SH-SY5Y (cell line): ENCODE results near the gene PDE1A.

ENCODE experiments used
- GATA2 ChIP-seq: IDR thresholded peaks from 2 replicates; pipeline ENCODE4 v1.6.1; 2011; ENCODE audit warnings: mild to moderate bottlenecking, low read depth, low read length
- GATA3 ChIP-seq: IDR thresholded peaks from 2 replicates; pipeline ENCODE4 v1.6.1; 2011; ENCODE audit warnings: low read depth, mild to moderate bottlenecking, low read length, moderate library complexity

GRCh38 chr2:182298456-182298855 is 128.4 kb downstream of the PDE1A start:
- TF ChIP-seq GATA2 = no peak
- TF ChIP-seq GATA3 = no peak
